Measurements from ENCODE around the gene MVD.

DNA sequence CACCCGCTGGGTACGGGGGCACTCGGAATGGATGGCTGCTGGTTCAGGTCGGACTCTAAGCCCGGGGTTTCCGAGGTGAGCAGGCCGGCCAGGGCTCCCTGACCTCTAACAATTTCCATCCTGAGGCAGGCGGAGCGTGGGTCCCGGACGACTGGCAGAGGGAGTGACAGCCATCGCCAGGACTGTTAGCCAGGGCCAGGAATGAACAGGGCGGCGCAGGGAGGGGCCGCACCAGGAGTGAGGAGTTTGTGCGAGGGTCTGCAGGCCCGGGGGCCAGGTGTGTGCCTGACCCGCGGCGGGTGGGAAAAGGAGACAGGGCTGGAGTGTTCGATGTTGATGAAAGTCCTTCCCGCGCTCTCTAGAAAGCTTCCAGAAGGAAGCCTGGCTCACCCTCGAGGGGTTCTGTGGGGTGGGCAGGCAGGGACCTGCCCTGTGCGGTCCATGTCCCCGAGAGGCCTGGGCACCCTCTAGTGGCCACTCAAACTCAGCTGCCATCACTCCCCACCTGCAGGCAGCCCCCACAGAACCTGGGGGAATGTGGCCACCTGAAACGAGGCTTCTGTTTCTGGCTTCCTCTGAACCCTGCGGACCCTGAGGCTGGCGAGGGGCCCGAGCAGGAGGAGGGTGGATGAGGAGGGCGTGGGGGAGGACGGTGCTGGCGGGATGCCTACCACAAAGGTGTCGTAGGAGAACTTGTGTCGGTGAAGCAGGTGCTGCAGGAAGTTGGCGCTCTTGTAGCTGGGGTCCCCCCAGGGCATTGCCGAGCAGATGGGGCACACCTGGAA, 35.1 kb upstream of the MVD start:
- TF ChIP-seq, protein P1, sequence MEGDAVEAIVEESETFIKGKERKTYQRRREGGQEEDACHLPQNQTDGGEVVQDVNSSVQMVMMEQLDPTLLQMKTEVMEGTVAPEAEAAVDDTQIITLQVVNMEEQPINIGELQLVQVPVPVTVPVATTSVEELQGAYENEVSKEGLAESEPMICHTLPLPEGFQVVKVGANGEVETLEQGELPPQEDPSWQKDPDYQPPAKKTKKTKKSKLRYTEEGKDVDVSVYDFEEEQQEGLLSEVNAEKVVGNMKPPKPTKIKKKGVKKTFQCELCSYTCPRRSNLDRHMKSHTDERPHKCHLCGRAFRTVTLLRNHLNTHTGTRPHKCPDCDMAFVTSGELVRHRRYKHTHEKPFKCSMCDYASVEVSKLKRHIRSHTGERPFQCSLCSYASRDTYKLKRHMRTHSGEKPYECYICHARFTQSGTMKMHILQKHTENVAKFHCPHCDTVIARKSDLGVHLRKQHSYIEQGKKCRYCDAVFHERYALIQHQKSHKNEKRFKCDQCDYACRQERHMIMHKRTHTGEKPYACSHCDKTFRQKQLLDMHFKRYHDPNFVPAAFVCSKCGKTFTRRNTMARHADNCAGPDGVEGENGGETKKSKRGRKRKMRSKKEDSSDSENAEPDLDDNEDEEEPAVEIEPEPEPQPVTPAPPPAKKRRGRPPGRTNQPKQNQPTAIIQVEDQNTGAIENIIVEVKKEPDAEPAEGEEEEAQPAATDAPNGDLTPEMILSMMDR (IDR thresholded peaks at IDR 0.05): no peak
- no peak for TF ChIP-seq EP300 (IDR thresholded peaks at IDR 0.05)
